CD4-positive, alpha-beta T cell treated with Interleukin-2 at 100 ng/mL for 4 hours (primary cell): ENCODE data around the gene ZSWIM4.
"Not testable (repeated sequence)": the region's sequence is repeated elsewhere in the genome, so short reads cannot be mapped to it uniquely, and the experiment has no call there.

Source experiments
- DNase-seq: peaks from one replicate; pipeline ENCODE4 v3.0.0-alpha.2; 2020; ENCODE audit warnings: low spot score

The ZSWIM4 gene

GRCh38 chr19:13850910-13851733, 55.9 kb downstream of the ZSWIM4 start:
- DNase-seq, result peak; percentile 90

- not testable (repeated sequence) for DNase-seq
Observed at GRCh38 chr19:13851734-13852114, 56.5 kb downstream of the ZSWIM4 start.

- DNase-seq, result not testable (repeated sequence)
Observed at GRCh38 chr19:13852171-13852707, 57.0 kb downstream of the ZSWIM4 start.

- no peak for DNase-seq
Observed at GRCh38 chr19:13856497-13856896, 61.3 kb downstream of the ZSWIM4 start.

- DNase-seq, result no peak
Observed at GRCh38 chr19:13859361-13859880, 64.2 kb downstream of the ZSWIM4 start.

GRCh38 chr19:13860679-13861391, 65.6 kb downstream of the ZSWIM4 start:
- no peak for DNase-seq

- DNase-seq, result peak; percentile 59
Observed at GRCh38 chr19:13861392-13861713, 66.1 kb downstream of the ZSWIM4 start.

GRCh38 chr19:13861714-13862531, 66.7 kb downstream of the ZSWIM4 start:
- DNase-seq, result peak; percentile 91

- no peak for DNase-seq
Observed at GRCh38 chr19:13864046-13864666, 68.9 kb downstream of the ZSWIM4 start.

GRCh38 chr19:13864667-13865570, 69.7 kb downstream of the ZSWIM4 start:
- no peak for DNase-seq

- no peak for DNase-seq
Observed at GRCh38 chr19:13865571-13866462, 70.6 kb downstream of the ZSWIM4 start.

- no peak for DNase-seq
Observed at GRCh38 chr19:13866463-13867046, 71.3 kb downstream of the ZSWIM4 start.

- no peak for DNase-seq
Observed at GRCh38 chr19:13868663-13869062, 73.4 kb downstream of the ZSWIM4 start.

GRCh38 chr19:13869281-13869680, 74.0 kb downstream of the ZSWIM4 start:
- no peak for DNase-seq

- DNase-seq, result no peak
Observed at GRCh38 chr19:13870873-13871272, 75.6 kb downstream of the ZSWIM4 start.

GRCh38 chr19:13872339-13872694, 77.1 kb downstream of the ZSWIM4 start:
- no peak for DNase-seq

- DNase-seq, result no peak
Observed at GRCh38 chr19:13872695-13873389, 77.6 kb downstream of the ZSWIM4 start.

- no peak for DNase-seq
Observed at GRCh38 chr19:13873834-13874515, 78.7 kb downstream of the ZSWIM4 start.
